Hematopoietic multipotent progenitor cell treated with erythropoietin and hydrocortisone succinate and interleukin-3 and kit ligand, for 6 days (in vitro differentiated cells): ENCODE data around the gene POU2F2.

Source experiments
- DNase-seq: peaks from one replicate; pipeline ENCODE4 v3.0.0-alpha.2; 2015

Gene POU2F2

DNA sequence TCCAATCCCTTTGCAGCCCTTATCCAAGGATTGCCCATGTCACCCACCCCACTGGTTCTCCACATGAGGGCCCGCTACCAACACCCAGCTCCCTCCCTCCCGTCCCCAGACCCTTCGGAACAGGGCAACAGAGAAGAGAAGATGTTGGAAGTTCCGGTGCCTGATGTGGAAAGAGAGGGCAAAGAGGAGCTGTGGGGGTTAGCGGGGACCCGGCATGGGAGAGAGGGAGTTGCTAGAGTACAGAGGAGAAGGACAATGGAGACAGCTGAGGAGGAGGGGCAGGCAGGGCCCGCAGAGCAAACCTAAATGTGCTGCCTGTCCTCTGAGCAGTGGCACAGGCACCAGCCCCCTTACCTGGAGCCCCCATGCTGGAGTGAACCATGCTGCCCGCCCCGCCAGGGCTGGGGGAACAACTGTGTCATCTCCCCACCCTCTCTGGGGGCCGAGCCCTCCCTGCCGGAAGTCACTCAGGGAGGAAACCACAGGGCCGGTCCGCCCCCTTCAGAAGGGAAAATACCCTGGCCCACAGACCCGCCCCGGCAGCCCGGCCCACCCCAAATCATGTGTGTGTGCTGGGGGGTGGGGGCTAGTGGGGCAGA lies at the start of gene POU2F2:
POU2F2 (minus strand) TSS at position 417 of the 599 bp plus-strand sequence; CDS start at position 382, 35 bp downstream.
- DNase-seq: peak; percentile 51

DNA sequence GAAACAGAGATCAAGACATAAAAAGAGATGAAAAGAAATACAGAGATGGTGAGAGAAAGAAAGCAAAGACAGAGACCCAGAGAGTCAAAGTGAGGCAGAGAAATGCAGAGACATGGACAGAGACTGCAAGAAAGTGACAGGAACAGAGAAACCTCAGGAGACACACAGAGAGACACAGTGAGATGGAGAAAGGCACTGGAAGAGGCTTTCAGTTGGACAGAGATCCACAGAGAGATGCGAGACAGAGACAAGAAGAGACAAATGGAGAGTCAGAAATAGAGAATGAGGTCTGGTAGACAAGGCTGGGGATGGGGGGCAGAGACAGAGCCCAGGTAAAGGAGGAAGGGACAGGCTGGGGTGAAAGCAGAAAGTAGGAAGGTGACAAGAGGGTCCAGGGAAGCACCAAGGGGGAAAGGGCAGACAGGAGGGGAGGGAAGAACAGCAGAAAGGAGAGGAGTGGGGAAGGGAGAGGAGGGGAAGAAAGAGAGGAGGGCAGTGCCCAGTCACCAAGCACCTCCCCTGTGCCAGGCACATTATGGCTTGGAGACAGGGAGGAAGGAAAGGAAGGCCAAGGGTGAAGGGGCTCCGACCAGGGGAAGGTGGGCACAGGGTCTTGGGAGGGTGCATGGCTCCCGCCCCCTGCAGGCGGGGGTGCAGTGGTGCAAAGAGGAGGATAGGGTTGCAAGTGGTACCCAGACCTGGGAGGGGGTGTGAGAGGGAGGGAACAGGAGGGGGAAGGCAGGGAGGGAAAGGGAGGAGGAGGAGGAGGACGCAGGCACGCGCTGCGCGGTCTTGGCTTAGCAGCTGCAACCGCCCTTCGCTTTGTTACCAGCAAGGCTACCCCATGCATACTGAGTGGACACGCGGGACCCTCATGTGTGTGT lies 46.8 kb upstream of the POU2F2 start:
- peak; percentile 20 for DNase-seq

DNA sequence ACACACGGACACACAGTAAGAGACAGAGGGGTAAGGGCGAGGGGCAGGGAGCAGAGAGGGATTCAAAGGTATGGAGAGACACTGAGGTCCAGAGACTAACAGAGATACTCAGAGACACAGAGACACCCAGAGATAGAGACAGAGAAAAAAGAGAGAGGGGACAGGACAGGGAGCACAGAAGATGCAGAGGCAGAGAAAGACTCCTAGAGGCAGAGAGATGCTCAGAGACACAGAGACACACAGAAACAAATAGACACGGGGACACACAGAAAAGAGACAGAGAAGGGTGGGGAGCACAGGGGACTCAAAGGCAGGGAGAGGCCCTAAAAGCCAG lies 45.4 kb upstream of the POU2F2 start:
- no peak for DNase-seq

DNA sequence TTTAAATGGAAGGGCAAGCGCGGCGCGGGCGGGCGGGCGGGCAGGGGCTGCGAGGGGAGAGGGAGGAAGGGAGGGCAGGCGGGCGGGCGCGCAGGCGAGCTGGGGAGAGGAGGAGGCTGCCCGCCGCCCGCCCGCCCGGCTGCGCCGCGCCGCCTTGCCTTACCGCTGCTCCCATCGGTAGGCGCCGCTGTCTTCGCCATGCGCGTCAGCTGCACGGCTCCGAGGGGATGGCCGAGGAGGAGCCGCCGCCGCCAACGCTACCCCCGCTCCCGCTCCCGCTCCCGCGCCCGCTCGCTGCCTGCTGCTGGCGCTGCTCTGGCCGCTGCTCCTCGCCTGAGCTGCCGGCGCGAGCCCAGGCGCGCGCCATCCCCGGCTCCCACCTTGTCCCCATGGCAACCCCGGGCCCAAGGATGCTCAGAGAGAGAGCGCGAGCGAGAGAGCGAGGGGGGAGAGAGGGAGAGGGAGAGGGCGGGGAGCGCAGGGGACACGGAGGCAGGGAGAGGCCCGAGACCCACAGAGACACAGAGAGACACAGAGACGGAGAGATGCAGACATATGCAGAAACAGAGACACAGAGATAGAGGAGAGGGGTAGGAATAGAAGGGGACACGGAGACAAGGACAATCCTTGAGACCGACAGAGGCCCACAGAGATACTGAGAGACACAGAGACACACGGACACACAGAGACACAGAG lies 44.9 kb upstream of the POU2F2 start:
- DNase-seq: peak; percentile 80

DNA sequence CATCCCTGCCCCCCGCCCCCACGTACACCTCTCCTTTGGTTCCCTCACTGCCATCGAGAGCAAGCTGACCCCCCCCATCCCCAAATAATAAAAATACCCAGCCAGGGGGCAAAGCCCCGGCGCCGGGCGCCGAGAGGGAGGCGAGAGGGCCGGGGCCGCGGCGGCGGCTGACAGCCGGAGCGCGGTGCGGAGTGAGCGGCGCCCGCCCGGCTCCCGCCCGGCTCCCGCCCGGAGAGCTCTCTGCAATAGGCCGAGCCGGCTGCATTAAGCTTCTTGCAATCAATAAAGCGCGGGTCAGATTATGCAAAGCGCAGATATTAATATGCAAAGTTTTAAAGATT lies 44.4 kb upstream of the POU2F2 start:
- DNase-seq: no peak

DNA sequence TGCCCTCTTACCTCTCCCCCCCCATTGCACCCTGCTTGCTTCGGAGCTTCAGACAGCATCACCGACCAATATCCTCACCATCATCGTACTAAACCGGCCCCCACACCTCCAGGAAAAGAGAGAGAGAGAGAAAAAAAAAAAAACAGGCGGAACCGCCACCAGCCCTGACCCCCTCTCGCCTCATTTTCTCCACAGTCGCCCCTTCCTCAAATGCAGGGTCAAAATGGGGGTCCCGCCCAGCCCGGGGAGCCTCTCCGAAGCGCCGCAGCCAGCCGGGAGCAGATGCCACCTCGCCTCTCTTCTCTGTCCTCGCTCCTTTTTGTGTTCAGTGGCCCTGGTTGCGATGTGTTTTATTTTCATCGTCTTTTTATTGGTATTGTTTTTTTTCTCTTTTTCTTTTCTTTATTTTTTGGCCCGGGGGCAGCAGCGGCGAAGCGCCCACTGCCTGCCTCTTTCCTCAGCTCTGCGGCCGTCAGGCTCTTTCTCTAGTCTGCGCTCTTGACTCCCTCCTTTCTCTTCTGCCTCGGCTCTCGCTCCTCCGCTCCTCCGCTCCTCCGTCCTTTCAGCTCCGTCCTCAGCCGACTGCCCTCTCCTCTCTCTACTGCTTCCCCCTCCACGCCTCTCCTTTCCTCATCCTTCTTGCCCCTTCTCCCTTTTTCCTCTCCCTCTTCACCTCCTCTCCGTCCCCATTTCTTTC lies 43.9 kb upstream of the POU2F2 start:
- peak; percentile 29 for DNase-seq

- no peak for DNase-seq
Measured at GRCh38 chr19:42174958-42175734, 42.9 kb upstream of the POU2F2 start.

DNA sequence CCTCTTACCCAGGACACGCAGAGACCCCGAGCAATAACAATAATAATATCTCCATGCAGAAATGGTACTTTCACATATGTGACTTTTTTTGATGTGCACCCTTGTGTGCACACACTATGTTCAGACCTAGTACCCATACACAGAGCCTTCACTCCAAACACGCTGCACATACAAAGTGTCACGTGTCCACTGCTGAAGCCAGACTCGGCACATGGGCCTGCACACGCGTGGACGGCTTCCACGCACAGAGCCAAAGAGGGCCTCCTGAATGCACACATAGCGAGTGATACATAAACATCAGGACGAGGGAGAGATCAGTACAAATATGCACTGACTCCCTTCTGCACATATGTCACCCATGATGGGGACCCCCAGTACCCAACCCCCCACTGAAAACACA lies 41.9 kb upstream of the POU2F2 start:
- DNase-seq: no peak

DNA sequence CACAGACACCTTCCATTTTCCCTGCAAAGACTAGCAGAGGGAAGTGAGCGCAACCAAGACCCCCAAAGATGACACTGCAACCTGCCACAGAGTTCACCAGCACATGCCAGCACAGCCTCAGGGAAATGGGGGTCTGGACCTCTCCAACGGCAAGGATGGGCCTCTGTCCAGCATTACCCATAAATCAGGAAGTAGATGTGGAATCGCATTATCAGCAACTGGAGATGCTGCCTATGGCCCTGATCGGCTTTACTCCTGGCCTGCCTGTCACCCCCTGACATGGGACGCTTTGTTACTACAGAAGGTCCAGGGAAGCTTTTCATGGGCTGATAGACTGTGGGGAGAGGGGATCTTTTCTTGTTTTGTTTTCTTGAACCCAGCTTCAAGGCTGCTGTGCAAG lies 41.4 kb upstream of the POU2F2 start:
- no peak for DNase-seq

DNA sequence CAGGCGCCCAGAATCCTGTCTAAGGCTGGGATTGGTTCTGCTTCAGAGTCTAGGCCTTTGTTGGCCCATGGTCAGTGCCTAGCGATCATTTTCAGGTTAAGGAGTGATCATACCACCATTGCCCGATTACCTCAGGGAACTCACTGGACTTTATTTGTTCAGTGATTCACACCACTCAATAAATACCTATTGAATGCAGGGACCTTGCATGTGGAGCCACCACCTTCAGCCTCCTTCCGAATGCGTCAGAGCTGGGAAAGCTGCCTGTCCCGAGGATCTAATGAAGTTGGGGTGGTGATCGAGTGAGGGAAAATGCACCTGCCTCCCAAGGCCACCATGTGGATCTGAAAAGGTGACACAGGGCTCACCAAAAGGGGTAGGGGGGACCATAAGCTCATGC lies 40.0 kb upstream of the POU2F2 start:
- DNase-seq: no peak

DNA sequence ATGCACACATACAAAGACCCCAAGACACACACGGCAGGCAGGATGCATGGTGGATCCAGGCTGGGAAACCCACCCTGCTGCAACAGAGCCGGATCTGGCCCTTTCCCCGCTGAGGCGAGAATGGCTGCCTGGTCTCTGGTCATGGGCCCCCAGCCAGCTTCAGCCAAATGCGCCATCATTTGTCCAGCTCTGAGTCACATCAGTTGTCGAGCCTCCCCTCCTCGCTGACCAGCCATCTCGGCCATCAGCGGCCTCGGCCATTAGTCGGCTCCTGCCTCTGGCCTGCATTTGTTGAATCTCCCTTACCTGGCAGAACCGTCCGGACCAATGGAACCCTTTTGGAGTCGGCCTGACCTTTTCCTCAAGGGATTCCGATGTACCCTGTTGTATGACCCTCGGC lies 38.5 kb upstream of the POU2F2 start:
- DNase-seq: no peak

DNA sequence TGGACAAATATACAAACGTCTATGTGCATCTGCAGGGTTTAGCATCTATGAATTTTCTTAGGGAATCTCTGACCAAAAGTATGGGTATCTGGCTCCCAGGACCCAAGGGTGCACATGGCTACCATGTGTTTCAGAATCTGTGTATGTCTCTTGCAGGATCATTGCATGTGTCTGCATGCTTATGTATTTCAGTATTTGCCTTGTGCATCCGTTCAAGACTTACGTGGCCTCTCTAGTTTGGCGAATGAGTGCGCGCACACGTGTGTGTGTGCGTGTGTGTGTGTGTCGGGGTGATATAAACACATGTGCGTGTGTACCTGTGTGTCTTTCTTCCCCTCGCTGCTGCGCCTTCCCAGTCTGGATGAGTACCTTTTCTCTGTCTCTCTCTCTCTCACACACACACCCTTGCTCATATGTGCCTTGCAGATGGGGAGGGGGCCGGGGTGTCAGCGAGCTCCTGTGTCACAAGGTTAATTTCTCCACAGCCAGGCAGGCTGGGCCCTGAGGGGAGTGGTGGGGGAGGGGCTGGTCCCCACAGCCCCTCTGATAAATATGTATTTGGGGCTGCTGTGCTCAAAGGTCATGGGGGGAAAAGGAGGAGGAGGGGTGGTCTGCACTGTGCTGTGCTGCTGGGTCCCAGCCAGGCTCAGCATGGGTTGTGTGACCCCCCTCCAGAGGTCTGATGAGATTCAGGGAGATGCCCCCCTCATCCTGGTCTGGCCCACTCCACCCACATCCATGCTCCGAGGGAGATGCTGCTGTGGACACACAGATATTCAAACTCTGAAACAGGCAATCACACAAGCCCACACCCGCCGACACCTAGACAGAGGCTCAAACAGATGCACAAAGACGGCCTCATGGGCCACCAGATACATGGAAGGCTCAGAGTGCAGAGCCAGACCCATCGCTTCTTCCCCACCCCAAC lies 37.5 kb upstream of the POU2F2 start:
- no peak for DNase-seq

DNA sequence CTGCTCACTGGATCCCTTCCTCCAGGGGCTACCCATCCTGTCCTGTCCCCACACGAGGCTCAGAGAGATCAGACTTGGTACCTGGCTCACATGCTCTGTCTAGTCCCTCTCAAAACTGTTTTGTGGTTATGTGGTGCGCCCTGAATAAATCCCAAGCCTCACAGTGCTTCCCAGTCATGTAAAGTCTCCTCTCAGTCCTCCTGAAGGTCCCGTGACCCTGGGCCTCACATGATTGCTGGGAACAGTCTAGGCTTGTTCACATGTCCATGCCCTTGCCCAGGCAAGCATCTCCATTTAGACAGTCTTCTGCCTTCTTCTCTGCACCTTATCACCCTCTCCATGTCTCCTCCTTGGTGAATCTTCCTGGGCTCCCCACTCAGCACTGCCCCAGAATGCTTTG lies 36.0 kb upstream of the POU2F2 start:
- DNase-seq: no peak

DNA sequence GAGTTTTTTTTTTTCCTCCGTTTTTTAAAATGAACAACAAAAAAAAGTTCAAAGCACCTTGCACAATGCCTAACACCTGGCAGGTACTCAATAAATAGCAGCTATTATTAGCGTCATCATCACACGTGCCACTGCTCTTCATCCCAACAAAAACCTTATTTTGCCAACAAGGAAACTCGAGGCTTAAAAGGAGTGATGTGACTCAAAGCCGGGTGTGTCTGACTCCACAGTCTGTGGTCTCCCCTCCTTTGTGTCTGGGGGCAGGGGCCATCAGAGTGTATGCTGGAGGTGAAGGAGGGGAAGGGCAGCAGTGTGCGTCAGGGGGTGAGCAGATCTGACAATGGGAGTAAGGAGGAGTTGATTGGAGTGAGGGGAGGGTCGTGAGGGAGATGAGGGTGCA lies 34.1 kb upstream of the POU2F2 start:
- no peak for DNase-seq

DNA sequence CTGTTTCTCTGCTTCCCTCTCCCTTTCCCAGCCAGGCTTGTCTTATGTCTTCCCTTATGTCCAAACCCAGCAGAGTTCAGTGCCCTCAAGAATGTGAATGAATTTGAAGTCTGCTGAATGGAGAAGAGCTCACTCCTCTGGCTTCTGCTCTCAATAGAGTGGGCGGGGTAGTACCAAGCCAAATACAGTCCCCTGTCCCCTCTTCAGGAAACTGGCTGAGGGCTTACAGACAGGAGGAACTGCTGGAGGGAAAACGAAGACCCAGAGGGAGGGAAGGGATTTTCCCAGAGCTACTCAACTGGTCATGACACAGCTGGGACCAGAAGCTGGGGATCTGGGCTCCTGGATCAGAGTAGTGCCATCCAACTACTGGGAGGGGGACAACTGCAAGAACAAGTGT lies 32.9 kb upstream of the POU2F2 start:
- DNase-seq: no peak

DNA sequence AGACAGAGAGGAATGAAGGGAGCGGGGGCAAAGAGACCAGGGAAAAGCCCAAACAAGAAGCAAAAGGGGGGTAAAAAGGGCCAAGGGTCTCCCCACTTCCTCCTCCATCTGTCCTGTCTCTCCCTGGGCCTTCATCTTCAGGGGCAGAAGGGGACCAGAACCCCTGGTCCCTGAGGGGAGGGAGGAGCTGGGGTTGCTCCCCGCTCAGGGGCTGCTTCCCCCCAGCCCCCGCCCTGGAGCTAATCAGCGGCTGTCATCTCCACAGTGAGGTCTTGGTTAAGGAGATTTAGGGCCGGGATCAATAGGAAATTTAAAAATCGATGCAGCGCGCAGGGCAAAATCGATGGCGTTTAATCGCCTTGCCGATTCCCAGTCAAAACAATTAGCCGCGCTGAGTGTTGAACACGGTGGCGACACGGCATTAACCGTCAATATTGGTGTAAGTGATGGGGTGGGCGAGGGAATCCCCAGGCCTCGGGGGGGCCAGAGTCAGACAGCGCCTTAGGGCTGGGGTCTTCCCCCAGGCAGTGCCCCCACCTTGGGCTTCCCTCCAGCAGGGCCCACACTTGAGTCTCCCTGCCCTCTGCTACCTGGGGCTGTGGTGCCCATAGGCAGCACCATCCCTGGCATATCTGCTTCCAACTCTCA lies 29.5 kb upstream of the POU2F2 start:
- no peak for DNase-seq

GRCh38 chr19:42159942-42160341 lies 27.7 kb upstream of the POU2F2 start:
- no peak for DNase-seq

GRCh38 chr19:42158926-42159325 lies 26.7 kb upstream of the POU2F2 start:
- no peak for DNase-seq

GRCh38 chr19:42156571-42156970 lies 24.3 kb upstream of the POU2F2 start:
- DNase-seq: no peak

- no peak for DNase-seq
Measured at GRCh38 chr19:42155796-42156195, 23.6 kb upstream of the POU2F2 start.
